ENCODE data around the gene ART4.

ART4 gene

DNA sequence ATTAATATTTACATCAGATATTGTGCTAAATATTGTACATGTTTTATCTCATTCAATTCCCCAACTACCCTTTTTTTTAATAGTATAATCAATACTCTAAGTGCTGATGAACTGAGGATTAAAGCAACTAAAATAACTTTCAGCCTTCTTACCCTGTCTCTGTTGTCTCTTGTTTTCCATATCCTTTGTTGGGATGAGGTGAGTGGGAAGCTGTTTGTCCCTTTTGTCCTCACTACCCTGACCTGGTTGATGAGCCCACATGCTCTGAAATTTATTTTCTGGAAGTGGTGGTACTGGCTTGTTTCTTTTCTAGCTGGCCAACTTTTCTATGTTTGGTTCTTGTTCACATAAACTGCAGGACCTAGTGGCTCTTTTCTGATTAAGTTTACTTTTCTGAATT, 9.6 kb upstream of the ART4 start:
- DNase-seq (ENCODE audit: extremely low read depth in 1 of 2, low read depth in 1 of 2) = no peak

DNA sequence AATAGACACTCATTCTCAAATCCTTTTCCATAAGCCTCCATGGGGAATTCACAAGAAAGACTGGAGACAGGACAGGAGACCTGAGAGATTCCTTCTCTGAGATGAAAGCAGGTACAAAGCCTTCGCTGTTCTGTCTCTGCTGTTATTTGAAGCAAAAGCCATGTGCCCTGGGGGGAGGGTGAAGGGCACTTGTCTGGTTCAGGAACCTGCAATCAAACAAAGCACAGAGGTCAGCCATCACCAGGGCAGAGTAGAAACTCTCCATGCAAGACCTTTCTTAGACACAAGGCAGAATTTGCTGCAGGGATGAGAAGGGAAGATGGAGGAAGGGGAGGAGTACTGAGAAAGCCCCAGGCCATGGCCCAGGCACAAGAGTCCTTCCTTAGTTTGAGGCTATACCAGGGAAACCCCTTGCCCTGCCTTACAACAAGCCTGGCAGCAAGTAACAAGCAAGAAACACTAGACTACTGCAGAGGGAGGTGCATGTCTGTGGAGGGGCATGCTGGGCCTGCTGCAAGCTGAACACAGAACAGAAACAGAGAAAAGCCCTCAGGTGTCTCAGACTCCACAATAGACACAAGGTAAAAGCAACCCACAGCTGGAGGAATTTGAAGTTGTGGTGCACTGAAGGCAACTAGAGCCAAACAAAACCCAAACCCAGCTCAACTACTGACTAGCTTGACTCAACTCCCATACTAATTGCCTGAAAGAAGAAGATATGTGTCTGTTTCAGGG, 7.8 kb upstream of the ART4 start:
- DNase-seq (ENCODE audit: extremely low read depth in 1 of 2, low read depth in 1 of 2) = no peak

DNA sequence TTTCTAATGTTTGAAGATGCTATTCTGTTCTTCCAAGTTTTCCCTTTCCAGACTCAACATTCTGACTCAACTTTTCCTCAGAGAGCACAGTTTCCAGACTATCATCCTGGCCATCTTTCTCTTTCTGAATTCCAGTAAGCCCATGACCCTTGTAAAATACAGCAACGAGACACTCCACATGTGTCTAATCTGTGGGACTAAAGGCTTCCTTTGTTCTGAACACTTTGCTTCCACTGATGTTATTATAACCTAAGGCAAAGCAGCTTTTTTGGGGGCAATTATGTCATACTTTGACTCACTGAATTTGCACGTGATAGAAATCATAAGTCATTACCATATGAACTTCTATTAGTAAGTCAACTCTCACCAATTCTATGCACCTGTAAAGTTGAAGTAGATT, 6.3 kb upstream of the ART4 start:
- DNase-seq (ENCODE audit: extremely low read depth in 1 of 2, low read depth in 1 of 2) = no peak

DNA sequence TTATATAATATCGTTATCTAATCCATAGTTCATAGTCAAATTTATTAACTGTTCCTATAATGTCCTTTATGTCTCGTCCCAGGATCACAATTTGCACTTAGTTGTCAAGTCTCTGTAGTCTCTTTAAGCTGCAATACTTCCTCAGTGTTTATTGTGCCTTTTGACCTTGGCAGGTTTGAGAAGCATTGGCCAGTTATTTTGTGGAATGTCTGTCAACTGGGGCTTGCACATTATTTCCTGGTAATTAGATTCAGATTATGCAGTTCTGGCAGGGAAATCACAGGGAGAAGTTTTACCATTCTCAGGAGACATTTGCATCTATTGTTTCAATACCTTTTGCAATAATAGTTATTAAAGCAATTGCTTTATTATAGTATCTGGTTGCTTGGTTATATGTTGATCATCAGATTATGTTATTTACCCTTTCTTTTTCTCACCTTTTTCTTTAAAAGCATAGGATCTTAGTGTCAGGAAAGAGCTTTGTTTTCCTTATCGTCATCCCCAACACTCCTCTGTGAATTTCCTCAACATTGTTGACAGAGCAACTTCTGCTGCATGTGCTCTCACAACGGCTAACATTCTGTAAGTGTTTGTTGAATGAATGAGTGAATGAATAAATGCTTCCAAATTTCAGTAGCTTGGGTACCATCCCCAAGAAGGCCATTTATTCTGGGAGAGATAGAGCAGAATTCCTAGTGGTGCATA, 3.7 kb upstream of the ART4 start:
- no peak for DNase-seq (ENCODE audit: extremely low read depth in 1 of 2, low read depth in 1 of 2)

DNA sequence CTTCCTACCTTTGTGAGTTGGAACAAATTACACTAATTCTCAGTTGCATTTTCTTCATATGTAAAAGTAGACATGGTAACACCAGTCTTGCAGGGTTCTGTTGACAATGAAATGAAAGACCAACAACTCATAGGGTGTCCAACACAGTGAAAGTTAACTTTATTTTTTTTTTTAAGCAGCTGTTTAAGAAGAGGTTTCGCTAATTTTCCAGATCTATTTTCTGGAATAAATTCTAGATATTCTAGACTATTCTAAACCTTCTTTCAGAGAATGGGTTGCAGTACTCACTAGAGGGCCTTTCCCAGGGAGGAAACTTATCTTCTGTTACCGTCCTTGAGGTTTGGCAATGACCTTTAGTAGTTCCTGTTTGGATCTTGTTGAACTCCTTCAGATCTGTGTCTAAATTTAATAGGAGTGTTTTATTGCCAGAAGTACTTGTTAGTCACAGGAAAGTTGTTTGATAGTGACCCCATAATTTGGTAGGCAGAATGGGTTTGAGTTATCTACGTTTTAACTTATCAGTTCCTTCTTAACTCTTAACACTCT, 2.8 kb upstream of the ART4 start:
- no peak for DNase-seq (ENCODE audit: extremely low read depth in 1 of 2, low read depth in 1 of 2)

DNA sequence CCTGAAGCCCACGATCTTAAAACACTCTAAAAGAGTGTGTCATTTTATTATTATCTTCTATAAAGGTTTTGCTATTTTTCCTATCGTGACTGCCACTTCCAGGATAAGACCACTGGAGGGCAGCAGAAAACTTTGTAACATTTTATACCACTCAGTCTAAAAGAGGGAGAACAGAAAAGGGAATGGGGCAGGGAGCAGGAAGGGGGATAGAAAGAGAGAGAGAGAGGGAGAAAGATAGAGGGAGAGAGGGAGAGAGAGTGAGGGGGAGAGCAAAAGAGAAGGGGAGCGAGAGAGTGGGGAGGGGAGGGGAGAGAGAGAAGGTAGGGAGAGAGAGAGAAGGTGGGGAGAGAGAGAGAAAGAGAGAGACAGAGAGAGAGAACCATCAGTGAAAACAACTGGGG, 2.0 kb upstream of the ART4 start:
- no peak for DNase-seq (ENCODE audit: extremely low read depth in 1 of 2, low read depth in 1 of 2)

DNA sequence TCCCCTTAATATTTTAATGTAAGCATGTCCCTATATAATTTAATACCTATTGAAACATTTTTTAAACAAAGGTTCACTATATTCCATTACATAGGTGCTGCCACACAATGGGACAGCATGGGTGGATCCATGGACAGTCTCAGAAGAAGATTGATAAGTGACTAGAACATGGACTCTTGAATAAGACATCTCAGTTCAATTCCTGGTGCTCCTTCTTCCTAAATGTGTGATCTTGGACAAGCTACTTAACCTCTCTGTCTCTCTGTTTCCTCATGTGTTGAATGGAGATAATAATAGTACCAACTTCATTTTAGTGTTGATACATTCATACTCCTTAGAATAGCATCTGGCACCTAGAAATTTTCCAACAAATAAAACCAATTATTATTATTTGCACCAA, 1.1 kb upstream of the ART4 start:
- no peak for DNase-seq (ENCODE audit: extremely low read depth in 1 of 2, low read depth in 1 of 2)

DNA sequence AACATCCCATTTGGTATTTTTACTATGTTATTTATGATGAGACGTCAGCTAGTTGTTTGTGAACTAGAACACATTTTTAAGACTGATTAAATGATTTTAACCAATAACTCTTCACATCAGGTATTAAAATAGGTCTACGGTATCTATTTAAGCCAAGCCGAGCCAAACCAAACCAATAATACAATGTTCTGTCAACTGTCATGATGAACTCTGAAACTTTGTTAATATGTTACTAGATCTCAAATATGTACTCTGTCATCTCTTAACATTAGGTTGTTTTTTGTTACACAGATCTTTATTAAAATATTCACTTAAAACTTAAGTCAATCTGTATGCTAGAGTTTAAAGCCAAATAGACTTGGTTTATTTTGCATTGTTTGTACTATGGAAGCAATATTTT, 1.0 kb downstream of the ART4 start:
- DNase-seq (ENCODE audit: extremely low read depth in 1 of 2, low read depth in 1 of 2) = no peak

DNA sequence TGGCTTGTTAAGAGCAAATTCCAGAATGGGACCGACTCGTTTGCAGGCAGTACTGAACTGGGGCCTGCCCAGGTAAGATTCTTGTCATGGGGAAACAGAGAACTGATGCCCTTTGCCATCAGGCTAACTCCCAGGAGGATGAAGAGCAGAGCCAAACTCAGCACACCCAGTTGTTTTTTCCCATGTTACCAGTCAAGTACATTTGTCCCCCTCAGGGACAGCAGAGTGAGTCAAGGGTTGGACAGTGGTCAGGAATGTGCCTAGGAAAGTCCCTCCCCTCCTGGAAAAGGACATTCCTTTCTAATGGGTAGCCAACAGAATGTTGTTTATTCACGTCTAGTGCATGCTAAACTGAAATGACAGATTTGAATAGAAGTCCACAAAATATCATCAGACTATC, 1.6 kb downstream of the ART4 start:
- DNase-seq (ENCODE audit: extremely low read depth in 1 of 2, low read depth in 1 of 2) = no peak

DNA sequence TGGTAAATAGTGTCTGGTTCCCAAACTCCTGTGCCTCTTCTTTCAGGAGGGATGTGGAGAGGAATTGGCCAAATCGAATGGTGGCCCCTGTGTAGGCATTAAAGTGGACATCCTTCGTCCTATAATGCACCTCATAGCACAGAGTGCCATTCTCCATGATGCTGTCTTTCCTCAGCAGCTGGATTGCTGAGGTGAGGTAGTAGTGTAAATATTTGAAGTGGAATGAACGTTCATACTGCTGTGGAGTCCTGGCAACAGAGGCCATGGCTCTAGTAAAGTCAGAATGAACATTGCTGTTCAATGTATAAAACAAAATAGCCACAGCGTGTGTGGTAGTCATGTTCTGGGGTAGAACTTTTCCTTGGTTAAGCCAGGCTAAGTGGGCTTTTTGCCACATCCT, 2.7 kb downstream of the ART4 start:
- no peak for DNase-seq (ENCODE audit: extremely low read depth in 1 of 2, low read depth in 1 of 2)

DNA sequence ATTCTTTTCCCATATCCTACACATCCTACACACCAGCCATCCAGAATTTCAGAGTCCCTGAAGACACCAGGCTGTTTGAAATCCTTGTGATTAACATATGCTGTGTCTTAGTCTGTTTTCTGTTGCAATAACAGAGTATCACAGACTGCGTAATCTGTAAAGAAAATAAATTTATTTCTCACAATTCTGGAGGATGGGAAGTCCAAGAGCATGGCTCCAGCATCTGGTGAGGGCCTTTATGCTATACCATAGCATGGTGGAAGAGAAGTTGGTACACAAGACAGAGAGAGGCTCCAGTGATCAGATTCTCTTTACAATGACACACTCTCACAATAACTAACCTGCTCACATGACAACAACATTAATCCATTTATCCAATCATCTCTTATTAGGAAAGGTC, 4.1 kb downstream of the ART4 start:
- no peak for DNase-seq (ENCODE audit: extremely low read depth in 1 of 2, low read depth in 1 of 2)

DNA sequence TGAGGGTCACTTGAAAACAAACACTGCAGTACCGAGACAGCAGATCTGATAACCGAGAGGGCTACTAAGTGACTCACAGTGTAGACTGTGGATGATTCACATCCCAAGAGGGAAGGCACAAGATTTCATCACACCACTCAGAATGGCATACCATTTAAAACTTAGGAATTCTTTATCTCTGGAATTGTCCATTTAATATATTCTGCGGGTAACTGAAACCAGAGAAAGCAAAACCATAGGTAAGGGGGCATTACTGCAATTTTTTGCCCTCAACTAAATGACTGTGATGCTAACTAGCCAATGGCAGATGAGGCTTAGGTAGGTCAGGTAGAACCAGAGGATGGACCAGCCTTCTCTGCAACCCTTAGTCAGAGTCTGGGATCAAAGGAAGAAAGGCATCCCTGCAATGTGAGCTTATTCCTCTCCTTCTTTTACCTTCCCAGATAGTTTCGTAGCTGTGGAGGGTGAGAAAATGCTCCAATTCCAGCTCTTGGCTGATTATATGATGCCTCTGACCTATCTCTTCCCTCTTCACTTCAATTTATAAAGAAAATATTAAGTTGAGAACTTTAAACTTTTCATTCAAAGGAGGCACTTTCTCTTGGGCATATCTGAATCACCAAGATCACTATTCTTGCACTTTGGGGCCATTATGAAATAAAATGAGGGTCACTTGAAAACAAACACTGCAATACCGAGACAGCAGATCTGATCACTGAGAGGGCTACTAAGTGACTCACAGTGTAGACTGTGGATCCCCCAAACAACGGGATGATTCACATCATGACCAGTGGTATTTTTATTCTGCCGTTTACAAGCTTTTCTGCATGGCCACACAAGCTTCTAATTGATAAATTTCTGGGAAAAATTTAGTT, 6.8 kb downstream of the ART4 start:
- no peak for DNase-seq (ENCODE audit: extremely low read depth in 1 of 2, low read depth in 1 of 2)

DNA sequence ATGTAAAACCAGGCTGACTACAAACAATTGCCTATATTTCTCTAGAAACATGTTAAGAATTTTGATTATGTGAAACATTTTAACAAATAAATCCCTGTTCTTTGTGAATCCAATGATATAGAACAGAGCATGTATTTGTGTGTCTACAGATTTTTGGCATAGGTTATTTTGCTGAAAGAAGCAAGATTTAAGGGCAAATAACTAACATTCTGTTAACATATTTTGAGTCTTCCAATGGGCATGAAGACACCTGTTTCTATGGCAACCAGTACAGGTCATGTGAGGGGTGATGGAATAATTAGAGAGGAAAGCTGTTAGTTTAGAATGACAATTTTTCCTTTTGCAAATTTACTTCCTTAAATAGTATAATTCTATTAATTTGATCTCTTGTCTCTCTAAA, 8.8 kb downstream of the ART4 start:
- no peak for DNase-seq (ENCODE audit: extremely low read depth in 1 of 2, low read depth in 1 of 2)

DNA sequence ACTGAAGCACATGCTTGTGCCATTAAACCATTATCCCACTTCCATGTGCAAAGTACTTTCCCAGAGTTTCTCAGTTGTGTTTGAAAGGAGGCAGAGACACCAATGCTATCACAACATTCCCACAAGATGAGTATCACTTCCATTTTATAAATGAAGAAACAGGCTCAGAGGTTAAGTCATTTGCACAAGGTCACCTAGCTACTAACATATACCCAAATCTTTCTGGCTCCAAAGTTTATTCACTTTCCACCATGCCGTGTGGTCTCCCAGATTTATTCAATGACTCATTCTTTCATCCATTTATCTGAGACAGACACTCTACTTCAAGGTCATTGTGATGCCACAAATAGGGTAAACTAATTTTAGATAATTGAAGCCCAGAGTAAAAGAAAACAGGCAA, 9.4 kb downstream of the ART4 start:
- no peak for DNase-seq (ENCODE audit: extremely low read depth in 1 of 2, low read depth in 1 of 2)

DNA sequence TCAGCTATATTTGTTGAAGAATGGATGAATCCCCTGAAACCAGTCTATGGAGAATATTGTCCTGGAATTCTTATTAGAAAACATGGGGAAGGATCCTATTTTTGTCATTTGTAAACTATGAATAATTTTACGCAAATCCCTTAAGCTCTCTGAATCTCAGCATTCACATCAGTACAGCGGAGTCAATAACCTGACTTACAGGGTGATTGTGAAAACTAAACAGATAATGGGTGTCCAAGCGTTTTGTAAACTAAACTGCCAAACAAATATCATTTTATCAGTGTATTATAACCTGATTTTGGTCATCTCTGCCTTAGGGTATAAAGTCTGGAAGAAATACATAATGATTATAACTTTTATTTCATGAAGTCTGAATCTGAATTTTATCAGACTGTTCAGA, 10.0 kb downstream of the ART4 start:
- no peak for DNase-seq (ENCODE audit: extremely low read depth in 1 of 2, low read depth in 1 of 2)

DNA sequence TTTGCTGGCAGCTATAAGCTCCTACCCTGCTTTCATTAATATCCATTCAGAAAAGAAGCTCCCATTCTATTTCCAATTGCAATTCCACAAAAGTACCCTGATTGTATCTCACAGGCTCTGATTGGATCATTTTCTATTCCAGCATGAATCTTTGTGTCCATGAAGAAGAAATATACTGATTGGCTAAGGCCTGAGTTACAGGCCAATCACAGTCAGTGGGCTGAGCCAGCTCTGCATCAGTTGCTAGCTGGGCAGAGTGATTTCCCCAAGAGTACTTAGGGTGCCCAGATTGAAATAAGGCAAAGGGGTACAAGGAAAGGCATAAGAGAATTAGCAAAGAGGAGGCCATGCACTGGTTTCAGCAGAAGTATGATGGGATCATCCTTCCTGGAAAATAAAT, 14.4 kb downstream of the ART4 start:
- no peak for DNase-seq (ENCODE audit: extremely low read depth in 1 of 2, low read depth in 1 of 2)

DNA sequence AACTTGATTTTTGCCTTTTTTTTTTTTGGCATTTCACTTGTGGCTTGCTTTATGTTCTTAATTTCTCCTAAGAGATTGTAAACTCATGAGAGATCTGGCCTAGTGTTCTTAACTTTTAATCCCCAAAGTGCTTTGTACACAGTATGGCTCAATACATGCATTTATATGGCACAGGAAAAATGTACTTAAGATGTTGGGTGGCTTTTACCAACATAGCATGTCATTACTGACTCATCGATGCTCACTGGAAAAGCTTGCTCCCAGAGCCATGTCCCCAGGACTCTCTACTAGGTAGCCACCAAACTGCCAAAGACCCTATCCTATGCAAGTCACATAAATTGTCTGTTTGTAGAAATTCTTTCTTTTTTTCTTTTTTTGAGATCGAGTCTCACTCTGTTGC, 16.3 kb downstream of the ART4 start:
- DNase-seq (ENCODE audit: extremely low read depth in 1 of 2, low read depth in 1 of 2) = no peak

DNA sequence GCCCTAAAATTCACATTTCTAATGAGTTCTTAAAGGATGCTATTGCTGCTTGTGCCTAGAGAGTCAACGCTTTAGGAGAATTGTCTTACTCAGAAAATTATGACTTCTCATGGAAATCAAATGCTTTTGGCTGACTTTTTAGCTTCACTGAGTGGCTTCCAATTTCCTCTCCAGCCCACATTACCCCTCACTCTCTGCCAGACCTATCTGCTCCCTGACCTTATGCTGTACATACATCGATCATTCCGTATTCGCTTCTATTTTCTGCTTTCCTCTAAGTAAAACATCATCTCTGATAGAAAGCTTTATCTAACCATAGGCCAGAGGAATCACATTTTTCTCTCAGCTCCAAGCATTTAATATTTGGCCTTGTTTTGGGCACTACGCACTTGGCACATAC, 16.8 kb downstream of the ART4 start:
- no peak for DNase-seq (ENCODE audit: extremely low read depth in 1 of 2, low read depth in 1 of 2)

DNA sequence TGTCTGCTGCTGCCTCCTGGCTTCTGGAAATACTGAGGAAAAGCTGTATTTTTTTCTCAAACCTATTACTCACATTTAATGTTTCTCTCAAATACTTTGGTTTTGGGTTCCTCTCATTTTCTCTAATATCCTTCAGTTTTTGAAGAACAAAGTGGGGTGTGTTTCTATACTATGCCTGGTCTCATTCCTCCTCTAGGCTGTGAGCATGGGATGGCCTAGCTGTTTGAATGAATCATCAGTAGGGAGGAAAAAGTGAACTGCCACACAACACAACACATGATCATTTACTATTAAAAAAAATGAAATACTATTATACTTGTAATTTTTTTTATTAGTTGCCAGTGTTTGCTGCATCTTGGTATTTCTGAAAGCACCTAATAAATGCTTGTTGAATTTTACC, 18.1 kb downstream of the ART4 start:
- no peak for DNase-seq (ENCODE audit: extremely low read depth in 1 of 2, low read depth in 1 of 2)

DNA sequence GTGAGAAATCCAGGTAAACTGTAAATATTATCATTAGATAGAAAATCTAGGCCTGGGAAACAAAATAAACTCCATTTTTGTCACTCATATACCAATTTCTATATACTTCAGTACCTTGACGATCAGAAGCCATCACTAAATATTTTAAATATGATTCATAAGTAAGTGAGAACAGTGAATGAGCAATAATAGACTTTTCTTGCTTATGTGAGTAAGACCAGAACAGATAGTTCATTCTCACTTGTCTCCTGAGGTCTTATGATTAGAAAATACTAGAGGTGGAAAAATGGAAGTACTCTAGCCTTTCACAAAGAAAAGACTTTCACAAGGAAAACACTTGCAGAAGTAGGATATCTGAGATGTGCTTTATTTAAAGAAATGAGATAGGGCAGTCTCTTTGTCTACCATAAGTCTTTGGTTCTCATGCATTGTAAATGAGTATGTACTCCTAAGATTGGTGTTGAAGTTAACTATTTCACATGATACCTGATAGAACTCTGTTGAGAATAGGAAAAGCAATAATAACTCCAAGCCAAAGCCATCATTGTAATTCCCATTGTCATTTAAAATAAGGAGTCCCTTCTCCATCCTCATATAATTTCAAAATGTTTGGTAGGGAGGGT, 19.2 kb downstream of the ART4 start:
- DNase-seq (ENCODE audit: extremely low read depth in 1 of 2, low read depth in 1 of 2) = no peak

DNA sequence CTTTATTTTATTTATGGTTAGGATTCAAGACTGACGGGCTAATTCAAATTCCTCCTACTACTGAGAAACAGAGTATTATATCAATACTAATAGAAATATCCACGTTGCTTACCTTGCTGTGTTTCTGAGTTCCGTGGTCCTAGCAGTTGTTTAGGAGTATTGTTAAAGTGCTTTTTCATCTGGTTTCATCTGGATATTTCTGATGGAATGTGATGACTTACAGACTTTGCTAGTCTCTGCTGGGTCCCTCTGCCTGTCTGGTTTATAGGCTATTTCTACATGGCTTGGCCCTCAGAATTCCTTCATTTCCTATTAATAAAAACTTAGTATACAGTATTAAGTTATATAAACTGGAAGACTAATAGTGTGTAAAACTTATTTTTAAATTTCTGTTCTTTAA, 29.3 kb downstream of the ART4 start, which contains the start of gene SMCO3:
SMCO3 (minus strand) TSS at position 169 of the 400 bp plus-strand sequence. CDS start 7,502 bp downstream, outside the sequence.
- no peak for DNase-seq (ENCODE audit: extremely low read depth in 1 of 2, low read depth in 1 of 2)

Data from stimulated activated CD8-positive, alpha-beta memory T cell treated with anti-CD3 and anti-CD28 coated beads, Interleukin-7, amount 100 ng/mL, for 48 hours (primary cell).